Activated CD4-positive, alpha-beta T cell treated with anti-CD3 and anti-CD28 coated beads, Interleukin-2, Interleukin-6, amounts not matched to agents 100 ng/mL and 50 ng/mL, durations not matched to agents 16 hours and 8 hours (primary cell): ENCODE results near the gene SERINC1.
"Not testable (repeated sequence)": the region's sequence is repeated elsewhere in the genome, so short reads cannot be mapped to it uniquely, and the experiment has no call there.

Experiments
- DNase-seq: peaks from one replicate; pipeline ENCODE4 v3.0.0-alpha.2; 2020

SERINC1 gene

GRCh38 chr6:122471107-122472021 is at the start of gene SERINC1:
Gene SERINC1, minus strand, starts transcription at chr6:122471807. Its CDS starts 70 bp downstream, at chr6:122471737.
- DNase-seq = peak; percentile 95

GRCh38 chr6:122511193-122511924 is 39.8 kb upstream of the SERINC1 start:
- no peak for DNase-seq

DNA sequence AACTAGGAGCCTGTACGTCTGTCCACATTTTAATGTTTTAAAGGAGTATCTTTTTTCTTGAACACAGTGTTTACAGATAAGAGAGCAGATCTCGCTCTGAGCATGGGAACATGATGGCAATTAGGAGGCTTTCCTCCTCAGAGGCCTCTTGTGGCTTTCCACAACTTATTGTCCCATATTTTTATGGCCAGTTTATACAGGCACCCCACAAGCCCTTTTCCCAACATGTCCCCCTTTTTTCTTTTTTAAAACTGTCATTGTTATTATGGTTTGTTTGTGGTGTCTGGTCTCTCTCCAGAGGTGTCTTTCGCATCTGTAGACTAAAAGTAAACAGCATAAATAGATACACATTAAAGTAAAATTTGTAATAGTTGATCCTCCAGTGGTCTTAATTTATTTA is 33.6 kb upstream of the SERINC1 start:
- not testable (repeated sequence) for DNase-seq

DNA sequence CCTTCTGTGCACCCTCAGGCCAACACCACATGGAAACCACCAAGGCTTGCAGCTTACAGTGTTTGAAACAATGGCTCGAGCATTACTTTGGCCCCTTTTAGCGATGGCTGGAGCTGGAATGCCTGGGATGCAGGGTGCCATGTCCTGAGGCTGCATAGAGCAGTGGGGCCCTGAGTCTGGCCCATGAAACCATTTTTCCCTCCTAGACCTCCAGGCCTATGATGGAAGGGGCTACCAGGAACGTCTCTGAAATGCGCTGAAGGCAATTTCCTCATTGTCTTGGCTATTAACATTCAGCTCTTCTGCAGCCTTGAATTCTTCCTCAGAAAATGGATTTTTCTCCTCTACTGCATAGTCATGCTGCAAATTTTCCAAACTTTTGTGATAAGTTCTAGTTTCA is 29.9 kb upstream of the SERINC1 start:
- DNase-seq = no peak

DNA sequence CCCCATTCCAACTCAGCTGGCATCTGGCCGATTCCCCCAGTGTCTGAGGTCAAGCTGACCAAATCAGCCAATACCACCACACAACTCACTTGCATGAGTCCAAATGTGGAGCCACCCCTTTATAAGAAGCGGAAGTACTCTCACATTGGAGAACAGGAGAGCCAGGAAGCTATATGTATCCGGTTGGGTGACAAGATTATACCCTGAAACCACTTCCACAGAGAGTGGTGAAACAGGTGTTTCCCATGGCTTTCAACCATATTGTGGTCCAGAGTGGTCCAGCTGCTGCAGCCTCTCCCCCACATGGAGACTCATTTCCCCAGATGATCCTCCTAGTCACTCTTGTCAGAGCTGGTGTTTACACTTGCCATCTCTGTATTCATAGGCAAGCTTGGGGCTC is 24.0 kb upstream of the SERINC1 start:
- DNase-seq = peak; percentile 9

DNA sequence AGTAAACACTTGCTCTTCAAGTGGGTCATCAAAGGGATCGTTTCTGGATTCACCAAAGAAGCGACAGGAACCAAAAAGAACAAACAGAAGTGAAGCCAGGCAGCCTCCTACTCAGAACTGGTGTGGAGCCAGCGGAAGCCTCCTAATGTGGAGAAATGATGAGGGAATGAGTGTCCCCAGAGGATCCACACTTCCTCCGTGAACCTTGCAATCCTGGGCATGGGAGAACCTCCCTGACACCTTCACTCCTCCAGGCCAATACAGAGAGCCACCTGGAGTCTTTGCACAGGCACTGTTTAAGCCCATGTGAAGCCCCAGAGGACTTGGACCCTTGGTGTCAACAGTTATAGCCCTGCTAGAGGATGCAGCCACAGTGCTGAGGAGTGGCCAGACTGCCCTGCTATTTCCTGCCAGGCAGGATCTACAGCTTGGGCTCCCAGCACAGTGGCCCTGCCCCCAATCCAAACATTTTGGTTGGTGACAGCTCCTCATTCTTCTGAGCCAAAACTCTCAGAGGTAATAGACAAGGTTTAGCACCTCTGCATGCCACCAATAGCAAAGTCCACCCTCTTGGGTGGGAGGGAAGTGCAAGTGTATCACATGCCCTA is 23.2 kb upstream of the SERINC1 start:
- no peak for DNase-seq

DNA sequence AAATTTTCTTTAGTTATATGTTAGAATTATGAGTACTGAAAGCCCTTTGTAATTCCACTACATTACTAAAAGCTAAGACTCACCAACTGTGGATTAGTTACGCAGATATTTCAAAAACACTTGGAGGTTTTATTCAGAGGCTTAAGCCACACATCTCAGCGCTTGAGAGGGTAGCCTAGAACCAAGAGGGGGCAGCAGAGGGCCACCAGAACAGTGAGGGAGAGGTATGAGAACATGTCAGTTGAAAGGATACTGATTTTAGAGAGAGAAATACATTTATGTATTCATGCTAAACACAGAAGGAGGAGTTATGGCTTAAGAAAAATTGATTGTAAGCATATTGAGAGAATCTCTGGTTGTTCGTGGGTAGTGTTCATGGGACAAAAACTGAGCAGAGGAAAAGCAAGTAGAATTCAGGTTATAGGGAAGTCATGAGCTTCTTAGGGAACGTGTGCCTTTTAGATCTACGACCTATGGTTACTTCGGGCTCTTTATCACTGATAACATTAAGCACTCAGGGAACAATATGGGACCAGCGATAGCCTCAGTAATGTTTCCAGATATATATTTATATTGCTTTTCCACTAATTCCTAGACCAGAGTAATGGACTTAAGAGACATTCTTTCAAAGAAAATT is 20.4 kb upstream of the SERINC1 start:
- peak; percentile 76 for DNase-seq

- DNase-seq = no peak
Measured at GRCh38 chr6:122490607-122491006, 19.0 kb upstream of the SERINC1 start.

GRCh38 chr6:122484760-122485159 is 13.2 kb upstream of the SERINC1 start:
- no peak for DNase-seq

- no peak for DNase-seq
Measured at GRCh38 chr6:122482750-122483080, 11.1 kb upstream of the SERINC1 start.

GRCh38 chr6:122476131-122476530 is 4.5 kb upstream of the SERINC1 start:
- peak; percentile 11 for DNase-seq

DNA sequence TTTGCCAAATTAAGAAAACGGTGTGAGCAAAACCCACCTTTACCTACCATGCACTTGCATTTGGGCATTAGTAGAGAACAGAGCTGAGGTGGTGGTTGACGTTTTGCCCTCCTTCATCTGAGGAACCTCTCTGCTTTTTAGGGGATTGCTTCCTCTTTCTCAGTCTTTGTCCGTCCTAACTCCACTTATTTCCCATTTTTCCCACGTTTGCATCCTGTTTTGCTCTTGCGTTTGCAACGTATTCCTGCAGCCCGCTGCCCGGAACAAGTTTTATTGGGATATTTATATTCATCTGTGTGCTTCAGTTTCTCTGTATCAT is 374 bp upstream of the SERINC1 start:
- no peak for DNase-seq

- no peak for DNase-seq
Measured at GRCh38 chr6:122461885-122462284, 9.7 kb downstream of the SERINC1 start.

GRCh38 chr6:122459865-122460416 is 11.7 kb downstream of the SERINC1 start:
- DNase-seq = not testable (repeated sequence)

GRCh38 chr6:122459240-122459639 is 12.4 kb downstream of the SERINC1 start:
- no peak for DNase-seq

- no peak for DNase-seq
Measured at GRCh38 chr6:122458087-122458486, 13.5 kb downstream of the SERINC1 start.

GRCh38 chr6:122455116-122455515 is 16.5 kb downstream of the SERINC1 start:
- not testable (repeated sequence) for DNase-seq

DNA sequence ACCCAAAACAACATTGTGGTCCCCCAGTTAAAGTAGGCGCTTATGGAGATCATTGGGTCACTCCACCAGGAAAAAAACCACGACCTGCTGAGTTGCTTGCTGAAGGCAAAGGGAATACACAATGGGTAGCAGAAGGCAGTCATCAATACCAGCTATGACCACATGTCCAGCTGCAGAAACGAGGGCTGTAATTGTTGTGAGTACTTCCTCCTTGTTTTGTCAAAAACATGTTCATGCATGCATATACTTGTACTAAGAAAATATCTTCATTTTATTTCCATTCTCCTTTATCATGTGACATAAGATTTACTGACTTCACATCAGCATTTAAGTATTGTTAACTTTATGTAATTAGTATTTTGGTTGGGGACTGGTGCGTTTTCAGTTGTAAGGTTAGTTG is 16.9 kb downstream of the SERINC1 start:
- no peak for DNase-seq

- DNase-seq = no peak
Measured at GRCh38 chr6:122452509-122452908, 19.1 kb downstream of the SERINC1 start.

DNA sequence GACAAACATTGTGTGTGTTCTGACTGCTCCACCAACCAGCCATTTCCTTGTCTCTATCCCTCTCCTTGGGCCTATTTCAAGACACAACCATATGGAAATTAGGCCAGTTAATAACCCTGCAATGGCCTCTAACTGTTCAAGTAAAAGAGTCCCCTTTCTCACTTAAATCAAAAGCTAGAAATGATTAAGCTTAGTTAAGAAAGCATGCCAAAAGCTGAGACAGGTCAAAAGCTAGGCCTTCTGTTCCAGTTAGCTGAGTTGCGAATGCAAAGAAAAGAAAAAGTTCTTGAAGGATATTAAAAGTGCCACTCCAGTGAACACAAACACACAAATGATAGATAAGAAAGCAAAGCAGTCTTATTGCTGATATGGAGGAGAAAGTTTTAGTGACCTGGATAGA is 22.5 kb downstream of the SERINC1 start:
- no peak for DNase-seq

DNA sequence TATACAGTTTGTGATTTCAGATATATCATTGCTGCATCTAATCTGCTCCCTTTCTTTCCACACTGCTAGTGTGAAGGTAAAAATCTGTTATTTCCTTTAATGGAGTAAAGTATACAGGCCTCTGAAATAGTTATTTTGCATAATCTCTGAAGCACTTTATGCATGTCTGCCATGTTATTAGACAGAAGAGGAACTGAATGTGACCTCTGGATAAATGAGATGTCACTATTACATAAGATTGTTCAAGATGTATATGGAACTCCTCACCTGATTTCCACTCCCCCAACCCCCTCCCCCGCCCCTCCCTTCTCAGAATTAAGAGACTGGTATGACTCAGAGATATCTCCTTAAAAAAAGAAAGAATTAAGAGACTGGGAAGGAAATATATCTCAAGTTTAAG is 26.3 kb downstream of the SERINC1 start:
- DNase-seq = no peak

- no peak for DNase-seq
Measured at GRCh38 chr6:122438975-122439374, 32.6 kb downstream of the SERINC1 start.

- DNase-seq = peak; percentile 35
Measured at GRCh38 chr6:122432816-122433215, 38.8 kb downstream of the SERINC1 start.
